Adrenal gland (tissue), 12 donors: ENCODE results near the gene OR10A3. TPM values are rescaled to one million over a fixed set of nuclear protein-coding genes. Genes with fewer than 3 reads are reported as not detected.
A peak's percentile ranks its signal among the peaks of the same experiment; 100 is the strongest.

Experiments used
- DNase-seq, 7 donors: peaks; one replicate each; pipeline ENCODE4 v3.0.0-alpha.2; 2019 to 2020
- H3K27ac ChIP-seq, 5 donors: fragments of 200-600 bp; sonication (generic) in 4 of 5; 1 replicate in 3 of 5; 2 replicates in 2 of 5; pipeline versions ENCODE4 v1.5.1 to v1.8.0; 2016 to 2020; ENCODE audit warnings: mild to moderate bottlenecking in 1 of 5
- H3K27me3 ChIP-seq: fragments of 200-600 bp; 2 replicates; pipeline ENCODE4 v1.8.0; 2021
- H3K36me3 ChIP-seq, 2 donors: fragments of 200-600 bp; replicated peaks in 1 of 2; 1 replicate in 1 of 2; 2 replicates in 1 of 2; pipeline versions ENCODE4 v1.5.1 to v1.8.0; 2018 to 2022
- H3K4me1 ChIP-seq, 2 donors: fragments of 200-600 bp; replicated peaks in 1 of 2; 1 replicate in 1 of 2; 2 replicates in 1 of 2; pipeline versions ENCODE4 v1.5.1 to v1.8.0; 2018 to 2021
- H3K4me3 ChIP-seq, 4 donors: fragments of 200-600 bp; sonication (generic) in 3 of 4; one replicate each; pipeline ENCODE4 v1.5.1; 2016 to 2018
- H3K9me3 ChIP-seq, 3 donors: fragments of 200-600 bp; sonication (generic) in 1 of 3; replicated peaks in 1 of 3; 1 replicate in 2 of 3; 2 replicates in 1 of 3; pipeline versions ENCODE4 v1.5.1 to v1.8.0; 2016 to 2021
- POLR2A ChIP-seq, 2 donors: fragments of 450-650 bp; IDR thresholded peaks; one replicate each; pipeline ENCODE4 v1.6.1; 2017; ENCODE audit warnings: antibody characterized with exemption in 2 of 2, mild to moderate bottlenecking in 2 of 2, moderate library complexity in 1 of 2
- WGBS, 4 donors: extraction: QIAGEN DNeasy Blood & Tissue Kit in 2 of 4; methylation state at CpG; one replicate each; pipeline versions ENCODE4 v1.1.5 to v1.1.7; 2013 to 2017; 5-methylcytosine and 5-hydroxymethylcytosine counted together
- intact Hi-C, 2 donors: fragments of 100-400 bp; cut with DNase I; formaldehyde crosslinking; loops; one replicate each; pipeline versions ENCODE4 v1.14.1 to v1.15.0; 2022 to 2023
- polyA plus RNA-seq, 3 donors: library from polyadenylated mRNA; stranded (reverse); fragments of 200-250 nt in 2 of 3; fragments of 350-450 nt in 1 of 3; fragmentation: Illumina TruSeq in 1 of 3; extraction: RNeasy Lipid Tissue Mini Kit (QIAGEN cat#74804) in 1 of 3; gene quantifications; one replicate each; pipeline ENCODE4 v1.2.3, GENCODE V29; 2013 to 2014
- total RNA-seq, 9 donors: library from RNA; depleted of rRNA in 4 of 9; stranded (reverse); fragments of >200 nt in 4 of 9; fragments of 120-200 nt in 1 of 9; fragmentation: NEBNext Ultra II Directional in 1 of 9; extraction: Animal tissue kit (Norgen Biotek cat#: 25700) in 1 of 9; gene quantifications; one replicate each; pipeline versions ENCODE4 v1.1.0 to v1.2.4, GENCODE V29; 2013 to 2023
- TF ChIP-seq, protein P1 (sequence below), 6 experiments: fragments of 450-650 bp in 4 of 6; fragments of 200-600 bp in 2 of 6; sonication (generic) in 1 of 6; IDR thresholded peaks; 1 replicate in 5 of 6; 2 replicates in 1 of 6; pipeline versions ENCODE4 v1.5.1 to v1.8.0; 2016 to 2021; ENCODE audit warnings: antibody characterized with exemption in 6 of 6, mild to moderate bottlenecking in 2 of 6, moderate library complexity in 1 of 6
- donor health status: healthy with polysubstance abuse.
- donor health status: Bipolar disorder and iron deficiency.
- donor health status: DM: yes; HTN: yes; CAD: no.
- donor health status: DM: no; HTN: no; CAD: no.
- donor health status: DM: no; HTN: no; CAD: no.
- donor health status: DM: yes; HTN: yes; CAD: no.

OR10A3 gene
- total and polyA plus RNA-seq, 12 donors: not detected

DNA sequence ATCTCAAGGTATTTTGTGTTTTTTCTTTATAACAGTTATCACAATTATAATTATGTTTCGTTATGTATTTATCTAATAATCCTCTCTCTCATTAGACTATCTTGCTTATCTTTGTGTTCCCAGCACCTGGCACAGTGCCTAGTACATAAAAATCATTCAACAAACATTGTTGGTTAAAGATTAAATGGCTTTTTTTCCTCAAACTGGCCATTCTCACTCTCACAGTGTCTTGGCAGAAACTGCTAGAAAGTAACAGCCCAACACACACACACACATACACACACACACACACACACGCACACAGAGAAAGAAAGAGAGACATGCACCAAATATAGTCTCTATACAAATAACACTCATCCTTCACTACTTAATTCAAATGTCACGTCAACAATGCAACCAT, 47.3 kb downstream of the OR10A3 start:
- Histone ChIP-seq H3K4me3 (no peak overlapping the region), H3K27ac (no peak overlapping the region), H3K4me1 (no peaks in the 10 kb centered on the region), H3K9me3 (no peaks in the 10 kb centered on the region), H3K27me3 (no peaks in the 10 kb centered on the region), H3K36me3 (no peaks in the 10 kb centered on the region)
- no peak for DNase-seq
- 38 to 60% (median 46%) methylated on average over 3 of the region's 3 CpGs for WGBS, 4 donors
- intact Hi-C loops: loop anchor here in 1 of 2 donors (5.0 kb wide), 1 partner anchor 88 kb away; no protein-coding TSS in a partner anchor
- TF ChIP-seq, protein P1, sequence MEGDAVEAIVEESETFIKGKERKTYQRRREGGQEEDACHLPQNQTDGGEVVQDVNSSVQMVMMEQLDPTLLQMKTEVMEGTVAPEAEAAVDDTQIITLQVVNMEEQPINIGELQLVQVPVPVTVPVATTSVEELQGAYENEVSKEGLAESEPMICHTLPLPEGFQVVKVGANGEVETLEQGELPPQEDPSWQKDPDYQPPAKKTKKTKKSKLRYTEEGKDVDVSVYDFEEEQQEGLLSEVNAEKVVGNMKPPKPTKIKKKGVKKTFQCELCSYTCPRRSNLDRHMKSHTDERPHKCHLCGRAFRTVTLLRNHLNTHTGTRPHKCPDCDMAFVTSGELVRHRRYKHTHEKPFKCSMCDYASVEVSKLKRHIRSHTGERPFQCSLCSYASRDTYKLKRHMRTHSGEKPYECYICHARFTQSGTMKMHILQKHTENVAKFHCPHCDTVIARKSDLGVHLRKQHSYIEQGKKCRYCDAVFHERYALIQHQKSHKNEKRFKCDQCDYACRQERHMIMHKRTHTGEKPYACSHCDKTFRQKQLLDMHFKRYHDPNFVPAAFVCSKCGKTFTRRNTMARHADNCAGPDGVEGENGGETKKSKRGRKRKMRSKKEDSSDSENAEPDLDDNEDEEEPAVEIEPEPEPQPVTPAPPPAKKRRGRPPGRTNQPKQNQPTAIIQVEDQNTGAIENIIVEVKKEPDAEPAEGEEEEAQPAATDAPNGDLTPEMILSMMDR (IDR thresholded peaks at IDR 0.05): no peak
- no peak for TF ChIP-seq POLR2A (IDR thresholded peaks at IDR 0.05)

DNA sequence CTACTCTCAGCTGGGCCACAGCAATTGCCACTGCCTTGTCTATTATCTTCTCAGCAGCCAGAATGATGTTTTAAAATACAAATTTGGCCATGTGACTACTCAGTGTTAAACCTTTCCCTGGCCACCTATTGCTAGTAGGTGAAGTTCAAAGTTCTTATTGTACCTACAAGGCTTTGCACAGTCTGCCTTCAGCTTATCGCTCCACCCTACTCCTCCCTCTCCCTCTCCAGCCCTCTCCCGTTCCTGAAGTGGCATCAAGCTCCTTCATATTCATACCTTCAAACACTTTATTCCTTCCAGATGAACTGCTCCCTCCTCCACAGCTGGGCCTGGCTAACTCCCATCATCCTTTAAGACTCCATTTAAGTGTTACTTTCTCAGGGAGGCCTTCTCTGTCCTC, 47.7 kb downstream of the OR10A3 start:
- H3K36me3 ChIP-seq: no peaks in the 10 kb centered on the region
- H3K27me3 ChIP-seq: no peaks in the 10 kb centered on the region
- H3K4me1 ChIP-seq: no peaks in the 10 kb centered on the region
- no peaks in the 10 kb centered on the region for H3K9me3 ChIP-seq
- WGBS, 4 donors: 64 to 82% (median 75%) methylated on average over 2 of the region's 2 CpGs
- H3K4me3 ChIP-seq: no peak overlapping the region
- intact Hi-C loops: loop anchor here in 1 of 2 donors (5.0 kb wide), 1 partner anchor 89 kb away; no protein-coding TSS in a partner anchor
- no peak overlapping the region for H3K27ac ChIP-seq
- TF ChIP-seq, protein P1 (IDR thresholded peaks at IDR 0.05): no peak
- no peak for TF ChIP-seq POLR2A (IDR thresholded peaks at IDR 0.05)
- no peak for DNase-seq

DNA sequence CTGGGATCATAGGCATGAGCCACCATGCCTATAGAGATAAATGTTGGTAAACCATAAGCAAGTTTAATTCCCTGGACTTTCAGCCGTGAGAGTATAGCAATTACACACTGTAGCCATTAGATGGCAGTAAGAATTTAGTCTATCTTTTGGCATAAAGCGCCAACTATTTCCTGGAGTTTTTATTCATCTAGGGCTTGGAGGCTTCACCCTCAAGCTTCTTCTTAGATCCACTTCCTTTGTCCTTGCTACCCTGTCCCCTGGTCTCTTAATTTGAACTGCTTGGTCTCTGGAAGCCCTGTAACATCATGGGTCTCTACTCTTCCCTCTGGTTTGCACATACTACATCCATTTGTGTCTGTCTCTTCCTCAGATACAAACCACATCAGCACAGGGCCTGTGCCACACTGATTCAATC, 48.7 kb downstream of the OR10A3 start:
- Histone ChIP-seq H3K4me3 (no peak overlapping the region), H3K27ac (no peak overlapping the region), H3K27me3 (no peaks in the 10 kb centered on the region), H3K4me1 (no peaks in the 10 kb centered on the region), H3K36me3 (no peaks in the 10 kb centered on the region), H3K9me3 (no peaks in the 10 kb centered on the region)
- intact Hi-C loops: loop anchor here in 1 of 2 donors (5.0 kb wide), 1 partner anchor 89 kb away; no protein-coding TSS in a partner anchor
- TF ChIP-seq POLR2A (IDR thresholded peaks at IDR 0.05): no peak
- TF ChIP-seq, protein P1 (IDR thresholded peaks at IDR 0.05): peak; percentile 63 to 79 (median 73)
- DNase-seq: peak in 1 of 7 donors; percentile 2
- WGBS, 4 donors: 8 to 18% (median 9%) methylated on average over 2 of the region's 2 CpGs

DNA sequence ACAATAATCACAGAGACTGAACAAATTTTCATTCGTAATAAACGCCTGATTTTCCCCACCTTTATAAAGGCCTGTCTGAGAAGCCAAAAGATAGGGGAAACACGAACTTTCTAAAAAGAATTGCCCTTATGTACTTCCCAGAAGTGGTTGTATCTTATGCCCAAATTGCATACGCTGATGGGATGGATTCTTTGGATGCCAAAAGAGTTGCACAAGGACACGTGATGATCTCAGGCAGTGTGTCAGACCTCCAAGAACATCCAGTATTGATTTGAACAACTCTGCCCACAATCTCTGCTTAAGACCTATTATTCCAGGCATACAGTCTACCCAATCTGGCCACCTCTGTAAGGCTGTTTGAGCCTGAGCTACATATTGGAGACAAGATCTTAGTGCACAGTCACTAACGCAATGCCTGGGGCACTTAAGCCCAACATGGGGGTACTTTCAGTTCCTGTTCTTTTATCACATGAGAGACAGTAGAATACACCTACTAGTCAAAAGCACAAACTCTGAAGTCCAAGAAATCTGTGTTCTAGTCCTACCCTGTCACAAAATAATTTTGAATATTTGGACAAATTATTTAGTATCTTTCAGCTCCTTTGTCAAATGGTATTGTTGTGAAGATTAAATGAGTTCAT, 49.3 kb downstream of the OR10A3 start:
- no peaks in the 10 kb centered on the region for H3K9me3 ChIP-seq
- H3K27ac ChIP-seq: no peak overlapping the region
- intact Hi-C loops: loop anchor here in 1 of 2 donors (5.0 kb wide), 1 partner anchor 90 kb away; no protein-coding TSS in a partner anchor
- DNase-seq: no peak
- TF ChIP-seq, protein P1 (IDR thresholded peaks at IDR 0.05): no peak
- TF ChIP-seq POLR2A (IDR thresholded peaks at IDR 0.05): no peak
- no peaks in the 10 kb centered on the region for H3K36me3 ChIP-seq
- H3K4me1 ChIP-seq: no peaks in the 10 kb centered on the region
- no peak overlapping the region for H3K4me3 ChIP-seq
- 28 to 37% (median 32%) methylated on average over 6 of the region's 6 CpGs for WGBS, 4 donors
- H3K27me3 ChIP-seq: no peaks in the 10 kb centered on the region
